ENCODE measurements around the gene FGF18. TPM values are rescaled to one million over a fixed set of nuclear protein-coding genes. Genes with fewer than 3 reads are reported as not detected.

FGF18 gene
- polyA plus RNA-seq, 3 donors = 0.24 to 0.40 (median 0.39) TPM

GRCh38 chr5:171421331-171422262, 2.1 kb downstream of the FGF18 start:
- no peak for DNase-seq (ENCODE audit: low read depth in 3 of 3, low spot score in 2 of 3)

GRCh38 chr5:171422495-171422894, 3.0 kb downstream of the FGF18 start:
- DNase-seq (ENCODE audit: low read depth in 3 of 3, low spot score in 2 of 3) = no peak

GRCh38 chr5:171422902-171423663, 3.6 kb downstream of the FGF18 start:
- no peak for DNase-seq (ENCODE audit: low read depth in 3 of 3, low spot score in 2 of 3)

GRCh38 chr5:171424726-171425125, 5.3 kb downstream of the FGF18 start:
- no peak for DNase-seq (ENCODE audit: low read depth in 3 of 3, low spot score in 2 of 3)

- DNase-seq (ENCODE audit: low read depth in 3 of 3, low spot score in 2 of 3) = no peak
Measured at GRCh38 chr5:171425596-171426244, 6.3 kb downstream of the FGF18 start.

- DNase-seq (ENCODE audit: low read depth in 3 of 3, low spot score in 2 of 3) = no peak
Measured at GRCh38 chr5:171426266-171426665, 6.8 kb downstream of the FGF18 start.

GRCh38 chr5:171426680-171427079, 7.2 kb downstream of the FGF18 start:
- DNase-seq (ENCODE audit: low read depth in 3 of 3, low spot score in 2 of 3) = no peak

- no peak for DNase-seq (ENCODE audit: low read depth in 3 of 3, low spot score in 2 of 3)
Measured at GRCh38 chr5:171427318-171428167, 8.1 kb downstream of the FGF18 start.

- no peak for DNase-seq (ENCODE audit: low read depth in 3 of 3, low spot score in 2 of 3)
Measured at GRCh38 chr5:171428168-171428696, 8.8 kb downstream of the FGF18 start.

- no peak for DNase-seq (ENCODE audit: low read depth in 3 of 3, low spot score in 2 of 3)
Measured at GRCh38 chr5:171428809-171429542, 9.5 kb downstream of the FGF18 start.

GRCh38 chr5:171429543-171429910, 10.1 kb downstream of the FGF18 start:
- no peak for DNase-seq (ENCODE audit: low read depth in 3 of 3, low spot score in 2 of 3)

- no peak for DNase-seq (ENCODE audit: low read depth in 3 of 3, low spot score in 2 of 3)
Measured at GRCh38 chr5:171431251-171431777, 11.9 kb downstream of the FGF18 start.

GRCh38 chr5:171432076-171432475, 12.6 kb downstream of the FGF18 start:
- no peak for DNase-seq (ENCODE audit: low read depth in 3 of 3, low spot score in 2 of 3)

- DNase-seq (ENCODE audit: low read depth in 3 of 3, low spot score in 2 of 3) = no peak
Measured at GRCh38 chr5:171432583-171433351, 13.3 kb downstream of the FGF18 start.

GRCh38 chr5:171433352-171433698, 13.9 kb downstream of the FGF18 start:
- DNase-seq (ENCODE audit: low read depth in 3 of 3, low spot score in 2 of 3) = no peak

GRCh38 chr5:171433982-171434676, 14.7 kb downstream of the FGF18 start:
- DNase-seq (ENCODE audit: low read depth in 3 of 3, low spot score in 2 of 3) = no peak

GRCh38 chr5:171434874-171435273, 15.4 kb downstream of the FGF18 start:
- DNase-seq (ENCODE audit: low read depth in 3 of 3, low spot score in 2 of 3) = no peak

- no peak for DNase-seq (ENCODE audit: low read depth in 3 of 3, low spot score in 2 of 3)
Measured at GRCh38 chr5:171435908-171436307, 16.5 kb downstream of the FGF18 start.
